ENCODE results near the gene ASPSCR1. TPM values are rescaled to one million over a fixed set of nuclear protein-coding genes. Genes with fewer than 3 reads are reported as not detected.

ASPSCR1 gene
- total and polyA plus RNA-seq, 2 of the 13 experiments (the other 11 are each of a cell fraction or from before 2014, with no cell fraction given): 274 to 314 TPM

DNA sequence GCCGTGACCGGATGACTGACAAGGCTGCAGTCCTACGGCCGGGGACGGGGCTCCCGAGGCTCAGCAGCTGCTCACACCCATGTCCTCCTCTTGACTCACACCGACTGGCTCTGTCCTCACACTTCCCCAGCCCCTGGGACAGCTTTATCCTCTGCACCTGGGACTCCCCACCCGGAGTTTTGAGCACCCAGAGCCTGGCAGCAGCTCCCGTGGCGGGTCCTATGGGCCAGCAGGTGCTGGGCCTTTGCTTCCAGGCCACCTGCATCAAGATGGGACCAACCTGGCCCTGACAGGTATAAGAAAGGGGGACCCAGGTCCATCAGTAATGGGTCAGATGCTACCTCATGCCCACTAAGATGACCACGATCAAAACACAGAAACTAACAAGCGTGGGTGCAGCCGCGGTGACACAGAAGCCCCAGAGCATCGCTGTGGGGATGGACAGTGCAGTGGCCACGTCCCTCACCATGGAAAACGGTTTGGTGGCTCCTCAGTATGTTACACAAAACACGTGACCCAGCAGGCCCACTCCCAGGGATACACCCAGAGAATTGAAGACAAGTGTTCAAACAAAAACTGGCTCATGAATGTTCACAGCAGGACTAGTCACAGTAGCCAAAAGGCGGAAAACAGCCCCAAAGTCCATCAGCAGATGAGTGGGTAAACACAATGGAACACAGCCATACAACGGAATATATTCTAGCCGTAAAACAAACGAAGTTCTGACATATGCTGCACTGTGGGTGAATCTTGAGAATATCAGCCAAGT lies 13.2 kb upstream of the ASPSCR1 start (continued):
- TF ChIP-seq, protein P1, sequence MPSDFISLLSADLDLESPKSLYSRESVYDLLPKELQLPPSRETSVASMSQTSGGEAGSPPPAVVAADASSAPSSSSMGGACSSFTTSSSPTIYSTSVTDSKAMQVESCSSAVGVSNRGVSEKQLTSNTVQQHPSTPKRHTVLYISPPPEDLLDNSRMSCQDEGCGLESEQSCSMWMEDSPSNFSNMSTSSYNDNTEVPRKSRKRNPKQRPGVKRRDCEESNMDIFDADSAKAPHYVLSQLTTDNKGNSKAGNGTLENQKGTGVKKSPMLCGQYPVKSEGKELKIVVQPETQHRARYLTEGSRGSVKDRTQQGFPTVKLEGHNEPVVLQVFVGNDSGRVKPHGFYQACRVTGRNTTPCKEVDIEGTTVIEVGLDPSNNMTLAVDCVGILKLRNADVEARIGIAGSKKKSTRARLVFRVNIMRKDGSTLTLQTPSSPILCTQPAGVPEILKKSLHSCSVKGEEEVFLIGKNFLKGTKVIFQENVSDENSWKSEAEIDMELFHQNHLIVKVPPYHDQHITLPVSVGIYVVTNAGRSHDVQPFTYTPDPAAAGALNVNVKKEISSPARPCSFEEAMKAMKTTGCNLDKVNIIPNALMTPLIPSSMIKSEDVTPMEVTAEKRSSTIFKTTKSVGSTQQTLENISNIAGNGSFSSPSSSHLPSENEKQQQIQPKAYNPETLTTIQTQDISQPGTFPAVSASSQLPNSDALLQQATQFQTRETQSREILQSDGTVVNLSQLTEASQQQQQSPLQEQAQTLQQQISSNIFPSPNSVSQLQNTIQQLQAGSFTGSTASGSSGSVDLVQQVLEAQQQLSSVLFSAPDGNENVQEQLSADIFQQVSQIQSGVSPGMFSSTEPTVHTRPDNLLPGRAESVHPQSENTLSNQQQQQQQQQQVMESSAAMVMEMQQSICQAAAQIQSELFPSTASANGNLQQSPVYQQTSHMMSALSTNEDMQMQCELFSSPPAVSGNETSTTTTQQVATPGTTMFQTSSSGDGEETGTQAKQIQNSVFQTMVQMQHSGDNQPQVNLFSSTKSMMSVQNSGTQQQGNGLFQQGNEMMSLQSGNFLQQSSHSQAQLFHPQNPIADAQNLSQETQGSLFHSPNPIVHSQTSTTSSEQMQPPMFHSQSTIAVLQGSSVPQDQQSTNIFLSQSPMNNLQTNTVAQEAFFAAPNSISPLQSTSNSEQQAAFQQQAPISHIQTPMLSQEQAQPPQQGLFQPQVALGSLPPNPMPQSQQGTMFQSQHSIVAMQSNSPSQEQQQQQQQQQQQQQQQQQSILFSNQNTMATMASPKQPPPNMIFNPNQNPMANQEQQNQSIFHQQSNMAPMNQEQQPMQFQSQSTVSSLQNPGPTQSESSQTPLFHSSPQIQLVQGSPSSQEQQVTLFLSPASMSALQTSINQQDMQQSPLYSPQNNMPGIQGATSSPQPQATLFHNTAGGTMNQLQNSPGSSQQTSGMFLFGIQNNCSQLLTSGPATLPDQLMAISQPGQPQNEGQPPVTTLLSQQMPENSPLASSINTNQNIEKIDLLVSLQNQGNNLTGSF (CRISPR knock-in tag; IDR thresholded peaks at IDR 0.05): no peak
- TF ChIP-seq, protein P2, sequence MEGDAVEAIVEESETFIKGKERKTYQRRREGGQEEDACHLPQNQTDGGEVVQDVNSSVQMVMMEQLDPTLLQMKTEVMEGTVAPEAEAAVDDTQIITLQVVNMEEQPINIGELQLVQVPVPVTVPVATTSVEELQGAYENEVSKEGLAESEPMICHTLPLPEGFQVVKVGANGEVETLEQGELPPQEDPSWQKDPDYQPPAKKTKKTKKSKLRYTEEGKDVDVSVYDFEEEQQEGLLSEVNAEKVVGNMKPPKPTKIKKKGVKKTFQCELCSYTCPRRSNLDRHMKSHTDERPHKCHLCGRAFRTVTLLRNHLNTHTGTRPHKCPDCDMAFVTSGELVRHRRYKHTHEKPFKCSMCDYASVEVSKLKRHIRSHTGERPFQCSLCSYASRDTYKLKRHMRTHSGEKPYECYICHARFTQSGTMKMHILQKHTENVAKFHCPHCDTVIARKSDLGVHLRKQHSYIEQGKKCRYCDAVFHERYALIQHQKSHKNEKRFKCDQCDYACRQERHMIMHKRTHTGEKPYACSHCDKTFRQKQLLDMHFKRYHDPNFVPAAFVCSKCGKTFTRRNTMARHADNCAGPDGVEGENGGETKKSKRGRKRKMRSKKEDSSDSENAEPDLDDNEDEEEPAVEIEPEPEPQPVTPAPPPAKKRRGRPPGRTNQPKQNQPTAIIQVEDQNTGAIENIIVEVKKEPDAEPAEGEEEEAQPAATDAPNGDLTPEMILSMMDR (CRISPR knock-in tag; IDR thresholded peaks at IDR 0.05): no peak
- TF ChIP-seq, protein P3, sequence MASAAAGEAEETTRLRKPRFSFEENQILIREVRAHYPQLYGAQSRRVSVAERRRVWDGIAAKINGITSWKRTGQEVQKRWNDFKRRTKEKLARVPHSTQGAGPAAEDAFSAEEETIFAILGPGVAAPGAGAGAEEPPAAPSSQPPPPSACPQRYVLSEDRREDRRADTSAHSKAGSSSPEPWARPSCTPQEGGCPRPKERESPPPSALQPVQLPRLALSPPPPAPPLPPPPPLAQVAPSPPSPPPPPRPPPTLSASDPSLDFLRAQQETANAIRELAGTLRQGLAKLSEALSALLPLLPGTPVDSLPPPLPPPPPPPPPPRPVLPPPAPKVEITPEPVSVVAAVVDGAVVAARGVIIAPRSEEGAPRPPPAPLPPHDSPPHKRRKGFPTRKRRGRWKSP (CRISPR knock-in tag; IDR thresholded peaks at IDR 0.05): no peak
- TF ChIP-seq, protein P4, sequence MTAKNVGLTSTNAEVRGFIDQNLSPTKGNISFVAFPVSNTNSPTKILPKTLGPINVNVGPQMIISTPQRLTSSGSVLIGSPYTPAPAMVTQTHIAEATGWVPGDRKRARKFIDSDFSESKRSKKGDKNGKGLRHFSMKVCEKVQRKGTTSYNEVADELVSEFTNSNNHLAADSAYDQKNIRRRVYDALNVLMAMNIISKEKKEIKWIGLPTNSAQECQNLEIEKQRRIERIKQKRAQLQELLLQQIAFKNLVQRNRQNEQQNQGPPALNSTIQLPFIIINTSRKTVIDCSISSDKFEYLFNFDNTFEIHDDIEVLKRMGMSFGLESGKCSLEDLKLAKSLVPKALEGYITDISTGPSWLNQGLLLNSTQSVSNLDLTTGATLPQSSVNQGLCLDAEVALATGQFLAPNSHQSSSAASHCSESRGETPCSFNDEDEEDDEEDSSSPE (CRISPR knock-in tag; IDR thresholded peaks at IDR 0.05): no peak
- TF ChIP-seq ZNF605 (CRISPR knock-in tag; IDR thresholded peaks at IDR 0.05) (peak; percentile 39; the same call in 1 of the 2 replicates), ZNF619 (CRISPR knock-in tag; IDR thresholded peaks at IDR 0.05) (peak; percentile 35; the same call in 1 of the 2 replicates), ZNF430 (CRISPR knock-in tag; IDR thresholded peaks at IDR 0.05) (no peak), SMYD3 (CRISPR knock-in tag; IDR thresholded peaks at IDR 0.05) (no peak), MTA1 (CRISPR knock-in tag; IDR thresholded peaks at IDR 0.05; ENCODE audit: borderline replicate concordance) (0 out of 2 replicates have a peak, but pooled peaks have one; percentile 33), HNF4G (IDR thresholded peaks at IDR 0.05; ENCODE audit: borderline replicate concordance, low read depth, low read length) (peak; percentile 59), HNF4G (CRISPR knock-in tag; IDR thresholded peaks at IDR 0.05; ENCODE audit: borderline replicate concordance, low read depth) (no peak), ZNF850 (CRISPR knock-in tag; conservative IDR thresholded peaks at IDR 0.05) (no peak)
- TF ChIP-seq, protein P5, sequence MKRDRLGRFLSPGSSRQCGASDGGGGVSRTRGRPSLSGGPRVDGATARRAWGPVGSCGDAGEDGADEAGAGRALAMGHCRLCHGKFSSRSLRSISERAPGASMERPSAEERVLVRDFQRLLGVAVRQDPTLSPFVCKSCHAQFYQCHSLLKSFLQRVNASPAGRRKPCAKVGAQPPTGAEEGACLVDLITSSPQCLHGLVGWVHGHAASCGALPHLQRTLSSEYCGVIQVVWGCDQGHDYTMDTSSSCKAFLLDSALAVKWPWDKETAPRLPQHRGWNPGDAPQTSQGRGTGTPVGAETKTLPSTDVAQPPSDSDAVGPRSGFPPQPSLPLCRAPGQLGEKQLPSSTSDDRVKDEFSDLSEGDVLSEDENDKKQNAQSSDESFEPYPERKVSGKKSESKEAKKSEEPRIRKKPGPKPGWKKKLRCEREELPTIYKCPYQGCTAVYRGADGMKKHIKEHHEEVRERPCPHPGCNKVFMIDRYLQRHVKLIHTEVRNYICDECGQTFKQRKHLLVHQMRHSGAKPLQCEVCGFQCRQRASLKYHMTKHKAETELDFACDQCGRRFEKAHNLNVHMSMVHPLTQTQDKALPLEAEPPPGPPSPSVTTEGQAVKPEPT (CRISPR knock-in tag; IDR thresholded peaks at IDR 0.05; ENCODE audit: low read depth): peak; percentile 39; the same call in 1 of the 2 replicates
- TF ChIP-seq, protein P6, sequence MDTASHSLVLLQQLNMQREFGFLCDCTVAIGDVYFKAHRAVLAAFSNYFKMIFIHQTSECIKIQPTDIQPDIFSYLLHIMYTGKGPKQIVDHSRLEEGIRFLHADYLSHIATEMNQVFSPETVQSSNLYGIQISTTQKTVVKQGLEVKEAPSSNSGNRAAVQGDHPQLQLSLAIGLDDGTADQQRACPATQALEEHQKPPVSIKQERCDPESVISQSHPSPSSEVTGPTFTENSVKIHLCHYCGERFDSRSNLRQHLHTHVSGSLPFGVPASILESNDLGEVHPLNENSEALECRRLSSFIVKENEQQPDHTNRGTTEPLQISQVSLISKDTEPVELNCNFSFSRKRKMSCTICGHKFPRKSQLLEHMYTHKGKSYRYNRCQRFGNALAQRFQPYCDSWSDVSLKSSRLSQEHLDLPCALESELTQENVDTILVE (CRISPR knock-in tag; IDR thresholded peaks at IDR 0.05): no peak
- TF ChIP-seq, protein P7, sequence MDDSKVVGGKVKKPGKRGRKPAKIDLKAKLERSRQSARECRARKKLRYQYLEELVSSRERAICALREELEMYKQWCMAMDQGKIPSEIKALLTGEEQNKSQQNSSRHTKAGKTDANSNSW (CRISPR knock-in tag; IDR thresholded peaks at IDR 0.05; ENCODE audit: borderline replicate concordance): no peak
